ENCODE results near the gene TDG.

Gene TDG

GRCh38 chr12:104006929-104007328 is 41.3 kb downstream of the TDG start:
- Histone ChIP-seq H3K9me3 (ENCODE audit: control insufficient read depth, low read length) (no peaks in the 10 kb centered on the region), H2BK12ac (ENCODE audit: low read length in 2 of 2) (no peak overlapping the region), H2AFZ (ENCODE audit: low read depth, low read length) (no peak overlapping the region), H2AK5ac (ENCODE audit: low read length, severe bottlenecking) (no peak overlapping the region), H3K36me3 (ENCODE audit: control insufficient read depth in 1 of 2, insufficient read depth in 2 of 2, low read depth in 1 of 2, low read length in 2 of 2) (peaks cover 0 to 5% of the 10 kb centered on the region in 2 experiments), H2BK120ac (ENCODE audit: low read depth, low read length) (no peak overlapping the region), H4K91ac (ENCODE audit: low read length) (no peak overlapping the region), H3K9ac (ENCODE audit: low read length) (no peak overlapping the region), H3K18ac (ENCODE audit: low read depth in 1 of 2, low read length in 2 of 2) (no peak overlapping the region), H3K4me1 (ENCODE audit: control insufficient read depth, insufficient read depth, low read depth, low read length) (peaks cover 4% of the 10 kb centered on the region), H2BK15ac (ENCODE audit: low read depth, poor library complexity, severe bottlenecking) (no peak overlapping the region), H4K8ac (ENCODE audit: low read length) (no peak overlapping the region), H3K4ac (ENCODE audit: low read depth in 1 of 2, low read length in 2 of 2) (no peak overlapping the region), H3K14ac (ENCODE audit: low read length in 2 of 2) (no peak overlapping the region), H3K27ac (ENCODE audit: low read length, poor library complexity, severe bottlenecking) (peak overlapping the region; percentile 69), H3K79me1 (replicated peaks; ENCODE audit: low read length, poor library complexity, severe bottlenecking) (no peaks in the 10 kb centered on the region), H3K4me3 (ENCODE audit: insufficient read depth in 1 of 2, low read depth in 1 of 2, low read length in 2 of 2) (no peak overlapping the region), H3K4me2 (ENCODE audit: low read length, poor library complexity, severe bottlenecking) (no peak overlapping the region), H3K23ac (ENCODE audit: low read length in 2 of 2) (no peak overlapping the region), H2BK5ac (ENCODE audit: low read depth, low read length, poor library complexity, severe bottlenecking) (no peak overlapping the region), H3K27me3 (ENCODE audit: control insufficient read depth in 1 of 2, insufficient read depth in 1 of 2, low read length in 2 of 2) (no peaks in the 10 kb centered on the region)
- WGBS: 62% methylated on average over 2 of the region's 3 CpGs
- peak; percentile 53 for DNase-seq

DNA sequence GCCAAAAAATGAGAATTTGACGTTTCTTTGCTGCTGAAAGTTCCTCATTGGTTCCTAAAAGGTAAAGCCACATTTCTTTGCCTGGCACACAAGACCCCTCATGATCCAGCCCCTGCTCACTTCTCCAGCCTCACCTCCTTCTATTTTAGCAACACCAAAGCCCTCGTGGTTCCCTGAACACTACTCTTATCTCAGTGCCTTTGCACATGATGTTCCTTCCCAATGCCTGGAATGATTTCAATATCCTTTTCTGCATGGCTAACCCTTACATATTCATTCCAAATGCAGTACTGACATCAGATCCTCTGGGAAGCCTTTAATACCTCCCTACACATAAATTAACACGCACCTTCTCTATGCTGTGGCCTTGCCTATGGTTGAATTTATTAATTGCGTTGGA is 44.4 kb downstream of the TDG start:
- H2BK12ac ChIP-seq (ENCODE audit: low read length in 2 of 2): no peak overlapping the region
- H2AFZ ChIP-seq (ENCODE audit: low read depth, low read length): no peak overlapping the region
- WGBS: 93% methylated on average over 2 of the region's 4 CpGs
- peaks cover 4% of the 10 kb centered on the region for H3K4me1 ChIP-seq (ENCODE audit: control insufficient read depth, insufficient read depth, low read depth, low read length)
- H3K18ac ChIP-seq (ENCODE audit: low read depth in 1 of 2, low read length in 2 of 2): no peak overlapping the region
- no peak overlapping the region for H2BK5ac ChIP-seq (ENCODE audit: low read depth, low read length, poor library complexity, severe bottlenecking)
- no peak overlapping the region for H3K9ac ChIP-seq (ENCODE audit: low read length)
- H3K27ac ChIP-seq (ENCODE audit: low read length, poor library complexity, severe bottlenecking): no peak overlapping the region
- H3K14ac ChIP-seq (ENCODE audit: low read length in 2 of 2): no peak overlapping the region
- H4K91ac ChIP-seq (ENCODE audit: low read length): no peak overlapping the region
- peak overlapping the region; percentile 36 for H2AK5ac ChIP-seq (ENCODE audit: low read length, severe bottlenecking)
- H3K4ac ChIP-seq (ENCODE audit: low read depth in 1 of 2, low read length in 2 of 2): no peak overlapping the region
- H3K9me3 ChIP-seq (ENCODE audit: control insufficient read depth, low read length): no peaks in the 10 kb centered on the region
- no peak overlapping the region for H3K23ac ChIP-seq (ENCODE audit: low read length in 2 of 2)
- no peak for DNase-seq
- H2BK15ac ChIP-seq (ENCODE audit: low read depth, poor library complexity, severe bottlenecking): no peak overlapping the region
- no peak overlapping the region for H3K4me2 ChIP-seq (ENCODE audit: low read length, poor library complexity, severe bottlenecking)
- no peaks in the 10 kb centered on the region for H3K27me3 ChIP-seq (ENCODE audit: control insufficient read depth in 1 of 2, insufficient read depth in 1 of 2, low read length in 2 of 2)
- no peaks in the 10 kb centered on the region for H3K79me1 ChIP-seq (replicated peaks; ENCODE audit: low read length, poor library complexity, severe bottlenecking)
- no peak overlapping the region for H3K4me3 ChIP-seq (ENCODE audit: insufficient read depth in 1 of 2, low read depth in 1 of 2, low read length in 2 of 2)
- H3K36me3 ChIP-seq (ENCODE audit: control insufficient read depth in 1 of 2, insufficient read depth in 2 of 2, low read depth in 1 of 2, low read length in 2 of 2): peaks cover 16 to 19% of the 10 kb centered on the region in 2 experiments
- H4K8ac ChIP-seq (ENCODE audit: low read length): no peak overlapping the region
- peak overlapping the region; percentile 19 for H2BK120ac ChIP-seq (ENCODE audit: low read depth, low read length)

- Histone ChIP-seq H3K27me3 (ENCODE audit: control insufficient read depth in 1 of 2, insufficient read depth in 1 of 2, low read length in 2 of 2) (no peaks in the 10 kb centered on the region), H3K9me3 (ENCODE audit: control insufficient read depth, low read length) (no peaks in the 10 kb centered on the region), H2BK15ac (ENCODE audit: low read depth, poor library complexity, severe bottlenecking) (no peak overlapping the region), H2BK12ac (ENCODE audit: low read length in 2 of 2) (peak overlapping the region; percentile 2 to 4), H3K4me1 (ENCODE audit: control insufficient read depth, insufficient read depth, low read depth, low read length) (peaks cover 4% of the 10 kb centered on the region), H3K4me3 (ENCODE audit: insufficient read depth in 1 of 2, low read depth in 1 of 2, low read length in 2 of 2) (peak overlapping the region in 1 of 2 experiments; percentile 34), H3K14ac (ENCODE audit: low read length in 2 of 2) (no peak overlapping the region), H3K18ac (ENCODE audit: low read depth in 1 of 2, low read length in 2 of 2) (peak overlapping the region in 1 of 2 experiments; percentile 81), H3K36me3 (ENCODE audit: control insufficient read depth in 1 of 2, insufficient read depth in 2 of 2, low read depth in 1 of 2, low read length in 2 of 2) (peaks cover 18 to 19% of the 10 kb centered on the region in 2 experiments), H3K79me1 (replicated peaks; ENCODE audit: low read length, poor library complexity, severe bottlenecking) (no peaks in the 10 kb centered on the region), H2BK120ac (ENCODE audit: low read depth, low read length) (peak overlapping the region; percentile 27), H3K27ac (ENCODE audit: low read length, poor library complexity, severe bottlenecking) (peak overlapping the region; percentile 35), H2AFZ (ENCODE audit: low read depth, low read length) (no peak overlapping the region), H3K4me2 (ENCODE audit: low read length, poor library complexity, severe bottlenecking) (no peak overlapping the region), H3K9ac (ENCODE audit: low read length) (peak overlapping the region; percentile 42), H3K23ac (ENCODE audit: low read length in 2 of 2) (no peak overlapping the region), H4K8ac (ENCODE audit: low read length) (peak overlapping the region; percentile 13), H4K91ac (ENCODE audit: low read length) (peak overlapping the region; percentile 4), H2AK5ac (ENCODE audit: low read length, severe bottlenecking) (peak overlapping the region; percentile 50), H2BK5ac (ENCODE audit: low read depth, low read length, poor library complexity, severe bottlenecking) (no peak overlapping the region), H3K4ac (ENCODE audit: low read depth in 1 of 2, low read length in 2 of 2) (peak overlapping the region in 1 of 2 experiments; percentile 29)
- no peak for DNase-seq
- WGBS: 92% methylated on average over 2 of the region's 2 CpGs
Observed at GRCh38 chr12:104010606-104011169, 45.0 kb downstream of the TDG start.

DNA sequence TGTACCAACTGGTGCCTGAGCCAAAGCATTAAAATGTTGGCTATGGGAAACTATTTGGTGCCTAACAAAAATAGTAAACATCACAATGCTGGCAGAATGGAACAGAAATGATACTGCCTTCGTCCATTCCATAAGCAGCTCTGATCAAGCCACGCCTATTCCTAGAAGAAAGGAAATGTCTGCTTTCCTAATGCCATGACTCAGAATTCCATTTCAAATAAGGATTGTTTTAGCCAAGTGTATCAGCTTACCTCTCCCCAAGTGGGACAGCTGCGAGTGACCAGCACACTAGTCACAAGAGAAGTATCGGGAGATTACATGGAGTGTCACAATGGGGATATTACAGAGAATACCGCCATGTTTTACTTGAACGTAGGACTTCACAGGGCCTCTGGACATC is 45.6 kb downstream of the TDG start:
- H3K4ac ChIP-seq (ENCODE audit: low read depth in 1 of 2, low read length in 2 of 2): no peak overlapping the region
- no peaks in the 10 kb centered on the region for H3K27me3 ChIP-seq (ENCODE audit: control insufficient read depth in 1 of 2, insufficient read depth in 1 of 2, low read length in 2 of 2)
- no peak overlapping the region for H2BK15ac ChIP-seq (ENCODE audit: low read depth, poor library complexity, severe bottlenecking)
- H2BK120ac ChIP-seq (ENCODE audit: low read depth, low read length): no peak overlapping the region
- DNase-seq: peak; percentile 82
- H3K4me1 ChIP-seq (ENCODE audit: control insufficient read depth, insufficient read depth, low read depth, low read length): peaks cover 4% of the 10 kb centered on the region
- no peak overlapping the region for H2AK5ac ChIP-seq (ENCODE audit: low read length, severe bottlenecking)
- H4K8ac ChIP-seq (ENCODE audit: low read length): no peak overlapping the region
- no peak overlapping the region for H3K14ac ChIP-seq (ENCODE audit: low read length in 2 of 2)
- H3K36me3 ChIP-seq (ENCODE audit: control insufficient read depth in 1 of 2, insufficient read depth in 2 of 2, low read depth in 1 of 2, low read length in 2 of 2): peaks cover 18 to 19% of the 10 kb centered on the region in 2 experiments
- no peak overlapping the region for H3K23ac ChIP-seq (ENCODE audit: low read length in 2 of 2)
- no peak overlapping the region for H4K91ac ChIP-seq (ENCODE audit: low read length)
- H3K18ac ChIP-seq (ENCODE audit: low read depth in 1 of 2, low read length in 2 of 2): peak overlapping the region in 1 of 2 experiments; percentile 81
- H2BK5ac ChIP-seq (ENCODE audit: low read depth, low read length, poor library complexity, severe bottlenecking): no peak overlapping the region
- no peak overlapping the region for H3K4me2 ChIP-seq (ENCODE audit: low read length, poor library complexity, severe bottlenecking)
- peak overlapping the region; percentile 42 for H3K9ac ChIP-seq (ENCODE audit: low read length)
- H2AFZ ChIP-seq (ENCODE audit: low read depth, low read length): no peak overlapping the region
- 27% methylated on average over 4 of the region's 6 CpGs for WGBS
- peak overlapping the region in 1 of 2 experiments; percentile 2 for H2BK12ac ChIP-seq (ENCODE audit: low read length in 2 of 2)
- peak overlapping the region in 1 of 2 experiments; percentile 34 for H3K4me3 ChIP-seq (ENCODE audit: insufficient read depth in 1 of 2, low read depth in 1 of 2, low read length in 2 of 2)
- no peaks in the 10 kb centered on the region for H3K9me3 ChIP-seq (ENCODE audit: control insufficient read depth, low read length)
- no peaks in the 10 kb centered on the region for H3K79me1 ChIP-seq (replicated peaks; ENCODE audit: low read length, poor library complexity, severe bottlenecking)
- peak overlapping the region; percentile 35 for H3K27ac ChIP-seq (ENCODE audit: low read length, poor library complexity, severe bottlenecking)
